Upper lobe of left lung (tissue), 4 donors: ENCODE measurements around the gene DOCK11.

Experiments
- EP300 ChIP-seq, 4 donors: sonication (generic); formaldehyde crosslinking; IDR thresholded peaks; one replicate each; pipeline ENCODE4 v1.5.1; 2017; ENCODE audit warnings: antibody characterized with exemption in 4 of 4, control low read depth in 2 of 4
- POLR2A ChIP-seq, 4 donors: fragments of 450-650 bp; IDR thresholded peaks; one replicate each; pipeline ENCODE4 v1.5.1; 2016 to 2017; ENCODE audit warnings: antibody characterized with exemption in 4 of 4, mild to moderate bottlenecking in 2 of 4
- TF ChIP-seq, protein P1 (sequence below), 6 experiments: fragments of 450-650 bp in 4 of 6; fragments of 200-600 bp in 2 of 6; sonication (generic) in 2 of 6; IDR thresholded peaks; one replicate each; pipeline ENCODE4 v1.5.1; 2016 to 2019; ENCODE audit warnings: antibody characterized with exemption in 6 of 6

DNA sequence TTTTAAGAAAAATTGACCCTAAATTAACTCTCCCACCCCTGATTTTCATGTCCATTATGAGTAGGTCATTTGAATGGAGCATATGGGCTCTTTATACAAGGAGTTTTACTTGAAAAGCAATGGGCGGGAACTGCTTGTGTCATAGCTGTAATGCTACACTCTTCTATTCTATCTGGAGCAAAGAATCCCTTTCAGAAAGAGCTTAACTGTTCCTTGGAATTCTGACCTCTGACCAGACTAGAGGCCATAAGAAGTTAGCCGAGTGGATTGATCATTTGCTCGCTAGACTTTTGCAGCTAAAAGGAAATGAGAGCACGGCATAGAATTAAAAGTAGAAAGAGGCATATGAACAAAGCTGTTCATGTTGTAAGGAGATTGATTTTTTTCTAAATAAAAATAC, 79.1 kb downstream of the DOCK11 start:
- TF ChIP-seq, protein P1, sequence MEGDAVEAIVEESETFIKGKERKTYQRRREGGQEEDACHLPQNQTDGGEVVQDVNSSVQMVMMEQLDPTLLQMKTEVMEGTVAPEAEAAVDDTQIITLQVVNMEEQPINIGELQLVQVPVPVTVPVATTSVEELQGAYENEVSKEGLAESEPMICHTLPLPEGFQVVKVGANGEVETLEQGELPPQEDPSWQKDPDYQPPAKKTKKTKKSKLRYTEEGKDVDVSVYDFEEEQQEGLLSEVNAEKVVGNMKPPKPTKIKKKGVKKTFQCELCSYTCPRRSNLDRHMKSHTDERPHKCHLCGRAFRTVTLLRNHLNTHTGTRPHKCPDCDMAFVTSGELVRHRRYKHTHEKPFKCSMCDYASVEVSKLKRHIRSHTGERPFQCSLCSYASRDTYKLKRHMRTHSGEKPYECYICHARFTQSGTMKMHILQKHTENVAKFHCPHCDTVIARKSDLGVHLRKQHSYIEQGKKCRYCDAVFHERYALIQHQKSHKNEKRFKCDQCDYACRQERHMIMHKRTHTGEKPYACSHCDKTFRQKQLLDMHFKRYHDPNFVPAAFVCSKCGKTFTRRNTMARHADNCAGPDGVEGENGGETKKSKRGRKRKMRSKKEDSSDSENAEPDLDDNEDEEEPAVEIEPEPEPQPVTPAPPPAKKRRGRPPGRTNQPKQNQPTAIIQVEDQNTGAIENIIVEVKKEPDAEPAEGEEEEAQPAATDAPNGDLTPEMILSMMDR (IDR thresholded peaks at IDR 0.05), result no peak
- TF ChIP-seq POLR2A (IDR thresholded peaks at IDR 0.05), result no peak
- TF ChIP-seq EP300 (IDR thresholded peaks at IDR 0.05), result no peak
